ENCODE data around the gene PCDH9. TPM values are rescaled to one million over a fixed set of nuclear protein-coding genes. Genes with fewer than 3 reads are reported as not detected.

The PCDH9 gene
- total and polyA plus RNA-seq, 2 experiments from 2014 or later: 0.31 to 0.52 TPM

DNA sequence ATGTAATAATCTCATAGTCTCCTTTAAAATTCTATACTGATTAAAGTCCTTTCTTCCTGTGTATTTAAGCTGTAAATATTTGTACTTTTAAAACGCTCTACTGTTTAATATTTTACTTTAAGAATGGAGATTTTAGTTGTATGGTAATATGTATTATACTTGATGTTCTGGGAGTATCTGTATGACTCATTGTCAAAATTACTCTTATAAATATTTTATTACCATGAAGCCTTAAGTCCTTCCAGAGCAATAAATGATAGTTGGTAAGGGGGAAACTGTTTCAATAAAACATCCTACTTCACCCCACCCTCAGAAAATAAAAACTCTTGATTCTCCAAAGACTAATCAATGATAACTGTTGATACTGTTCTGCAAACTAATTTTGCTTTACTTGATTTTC is 6.4 kb downstream of the PCDH9 start:
- no peak for ATAC-seq
- Histone ChIP-seq H3K4me2 (no peak overlapping the region), H3K27me3 (ENCODE audit: insufficient read depth) (no peaks in the 10 kb centered on the region; the same call in 1 of the 2 replicates), H3F3A (replicated peaks; ENCODE audit: low read depth) (no peaks in the 10 kb centered on the region), H3K36me3 (ENCODE audit: insufficient read depth) (no peaks in the 10 kb centered on the region), H3K79me2 (replicated peaks; ENCODE audit: insufficient read depth) (no peaks in the 10 kb centered on the region), H3K9me2 (ENCODE audit: insufficient read depth) (no peaks in the 10 kb centered on the region), H3K27ac (ENCODE audit: low read depth) (no peak overlapping the region), H4K20me1 (replicated peaks; ENCODE audit: insufficient read depth) (no peaks in the 10 kb centered on the region), H3K4me1 (ENCODE audit: insufficient read depth) (peaks cover 4% of the 10 kb centered on the region; the same call in 1 of the 2 replicates), H2AFZ (no peak overlapping the region), H3K4me3 (no peak overlapping the region)
- no peak for TF ChIP-seq REST (IDR thresholded peaks at IDR 0.05; ENCODE audit: unreplicated experiment)
- no peak for TF ChIP-seq CREB1 (CRISPR knock-in tag; IDR thresholded peaks at IDR 0.05; ENCODE audit: low read depth)
- no peak for TF ChIP-seq CTCF (conservative IDR thresholded peaks at IDR 0.05; ENCODE audit: low read depth in 2 of 2)
- TF ChIP-seq ZNF114 (CRISPR knock-in tag; IDR thresholded peaks at IDR 0.05): no peak
- no peak for TF ChIP-seq POLR2AphosphoS5 (IDR thresholded peaks at IDR 0.05; ENCODE audit: low read depth)
- TF ChIP-seq ZNF331 (CRISPR knock-in tag; IDR thresholded peaks at IDR 0.05; ENCODE audit: low read depth): no peak
- TF ChIP-seq STAT1 (IDR thresholded peaks at IDR 0.05; ENCODE audit: unreplicated experiment): no peak
- no peak for TF ChIP-seq JUNB (IDR thresholded peaks at IDR 0.05; ENCODE audit: unreplicated experiment)
- Mint-ChIP-seq H3K4me3 (no peak overlapping the region), H3K9me3 (no peaks in the 10 kb centered on the region), H3K4me1 (peaks cover 5% of the 10 kb centered on the region; the same call in 2 of the 3 replicates), H3K36me3 (ENCODE audit: low read depth) (no peaks in the 10 kb centered on the region), H3K27me3 (ENCODE audit: insufficient read depth, low read depth, poor library complexity) (no peaks in the 10 kb centered on the region), H3K27ac (no peak overlapping the region)
- DNase-seq (ENCODE audit: low spot score): no peak

- H3F3A ChIP-seq (replicated peaks; ENCODE audit: low read depth): no peaks in the 10 kb centered on the region
- no peaks in the 10 kb centered on the region for H3K27me3 ChIP-seq (ENCODE audit: insufficient read depth)
- DNase-seq (ENCODE audit: low spot score): no peak
- H2AFZ ChIP-seq: no peak overlapping the region
- no peaks in the 10 kb centered on the region for H3K27me3 Mint-ChIP-seq (ENCODE audit: insufficient read depth, low read depth, poor library complexity)
- H3K36me3 ChIP-seq (ENCODE audit: insufficient read depth): no peaks in the 10 kb centered on the region
- H4K20me1 ChIP-seq (replicated peaks; ENCODE audit: insufficient read depth): no peaks in the 10 kb centered on the region
- H3K4me1 ChIP-seq (ENCODE audit: insufficient read depth): no peaks in the 10 kb centered on the region
- no peaks in the 10 kb centered on the region for H3K36me3 Mint-ChIP-seq (ENCODE audit: low read depth)
- no peak overlapping the region for H3K4me3 Mint-ChIP-seq
- no peaks in the 10 kb centered on the region for H3K9me3 Mint-ChIP-seq
- no peak overlapping the region for H3K4me3 ChIP-seq
- H3K4me1 Mint-ChIP-seq: peaks cover 5% of the 10 kb centered on the region; the same call in 2 of the 3 replicates
- ATAC-seq: no peak
- no peak overlapping the region for H3K27ac Mint-ChIP-seq
- no peak overlapping the region for H3K27ac ChIP-seq (ENCODE audit: low read depth)
- no peaks in the 10 kb centered on the region for H3K79me2 ChIP-seq (replicated peaks; ENCODE audit: insufficient read depth)
- H3K4me2 ChIP-seq: no peak overlapping the region
- no peaks in the 10 kb centered on the region for H3K9me2 ChIP-seq (ENCODE audit: insufficient read depth)
- TF ChIP-seq NANOG (IDR thresholded peaks at IDR 0.05; ENCODE audit: borderline replicate concordance): no peak
- TF ChIP-seq CTCF (conservative IDR thresholded peaks at IDR 0.05; ENCODE audit: low read depth in 2 of 2): no peak
- TF ChIP-seq ZNF331 (CRISPR knock-in tag; IDR thresholded peaks at IDR 0.05; ENCODE audit: low read depth): no peak
- TF ChIP-seq POLR2AphosphoS5 (IDR thresholded peaks at IDR 0.05; ENCODE audit: low read depth): no peak
Measured at GRCh38 chr13:67223024-67223423, 7.1 kb downstream of the PCDH9 start.

All from GM23338 (cell line).